K562 (cell line): ENCODE results near the gene MTHFR. TPM values are rescaled to one million over a fixed set of nuclear protein-coding genes. Genes with fewer than 3 reads are reported as not detected.

Source experiments
- ATAC-seq: fragments of 200-7000 bp; cut with Tn5 transposase; 3 replicates; pipeline ENCODE4 v1.9.1; 2020; ENCODE audit warnings: moderate library complexity
- BruUV-seq: library from RNA; stranded (reverse); fragments of 400-500 nt; replicated peaks from 2 replicates; lab custom pipeline; 2021; lab: Mats Ljungman, UMichigan
- CTCF ChIA-PET: fragments of 300-600 bp; formaldehyde crosslinking; extraction: SDS; loops from one replicate; lab custom pipeline; 2021; ENCODE audit warnings: low intra/inter-chr PET ratio; lab: Yijun Ruan, JAX
- POLR2A ChIA-PET: fragments of 300-600, 350-650 bp; sonication (Branson Sonifier 250); formaldehyde crosslinking; extraction: SDS; loops from one replicate; lab custom pipeline; 2021; ENCODE audit warnings: antibody characterized with exemption, inconsistent platforms; lab: Yijun Ruan, JAX
- DNase-seq, 4 experiments: peaks; one replicate each; pipeline versions ENCODE4 v3.0.0 to v3.0.0-alpha.2; 2011 to 2018; ENCODE audit warnings: low spot score in 3 of 4, mixed read lengths in 3 of 4; ENCODE audit errors: extremely low read depth in 1 of 4
- FAIRE-seq: peaks from 2 replicates; lab custom pipeline; 2011; peaks lifted over from hg19 to GRCh38; lab: Jason Lieb, UNC
- H2AFZ ChIP-seq: 2 replicates; pipeline ENCODE4 v1.6.0; 2011; ENCODE audit warnings: low read depth, low read length, control low read depth, inconsistent platforms
- H3K27ac ChIP-seq: fragments of 200-600 bp; 3 replicates; pipeline ENCODE4 v1.8.0; 2011; ENCODE audit warnings: low read depth, mild to moderate bottlenecking, control low read depth, inconsistent platforms, low read length, moderate library complexity, mixed read lengths; ENCODE audit errors: extremely low read depth
- H3K27me3 ChIP-seq, 2 experiments: fragments of 300-600 bp in 1 of 2; 2 replicates in 1 of 2; 3 replicates in 1 of 2; pipeline versions ENCODE4 v1.6.0 to v1.8.0; 2011; ENCODE audit warnings: inconsistent platforms in 2 of 2, low read length in 2 of 2, mild to moderate bottlenecking in 1 of 2, mixed read lengths in 1 of 2, moderate library complexity in 1 of 2; ENCODE audit not compliant: control insufficient read depth in 2 of 2, insufficient read depth in 2 of 2
- H3K36me3 ChIP-seq: fragments of 300-600 bp; 3 replicates; pipeline ENCODE4 v1.8.0; 2011; ENCODE audit warnings: mild to moderate bottlenecking, low read length, inconsistent platforms; ENCODE audit not compliant: control insufficient read depth, insufficient read depth
- H3K4me1 ChIP-seq, 2 experiments: fragments of 200-600 bp in 1 of 2; replicated peaks in 1 of 2; 2 replicates in 1 of 2; 3 replicates in 1 of 2; pipeline versions ENCODE4 v1.5.1 to v1.8.0; 2011; ENCODE audit warnings: inconsistent platforms in 2 of 2, low read length in 2 of 2, mild to moderate bottlenecking in 1 of 2, mixed read lengths in 1 of 2, moderate library complexity in 1 of 2; ENCODE audit not compliant: control insufficient read depth in 2 of 2, insufficient read depth in 2 of 2
- H3K4me2 ChIP-seq: 2 replicates; pipeline ENCODE4 v1.6.1; 2011; ENCODE audit warnings: low read length, control low read depth, inconsistent platforms, mixed read lengths; ENCODE audit not compliant: insufficient read depth
- H3K4me3 ChIP-seq: fragments of 200-600 bp; sonication (generic), shearing (Covaris generic); 2 replicates; pipeline ENCODE4 v1.5.1; 2016; ENCODE audit warnings: control low read depth, inconsistent platforms
- H3K79me2 ChIP-seq: fragments of 200-600 bp; 3 replicates; pipeline ENCODE4 v1.8.0; 2011; ENCODE audit warnings: low read length, inconsistent platforms; ENCODE audit not compliant: control insufficient read depth, insufficient read depth
- H3K9ac ChIP-seq, 2 experiments: 2 replicates each; pipeline versions ENCODE4 v1.6.0 to v1.6.1; 2011; ENCODE audit warnings: low read depth in 2 of 2, low read length in 2 of 2, control low read depth in 1 of 2, inconsistent platforms in 1 of 2, mild to moderate bottlenecking in 1 of 2, mixed read lengths in 1 of 2; ENCODE audit not compliant: insufficient read depth in 1 of 2
- H3K9me1 ChIP-seq: one replicate; pipeline ENCODE4 v1.6.0; 2011; ENCODE audit warnings: inconsistent platforms, mild to moderate bottlenecking, low read length, moderate library complexity; ENCODE audit not compliant: control insufficient read depth, insufficient read depth
- H3K9me3 ChIP-seq: replicated peaks from 2 replicates; pipeline ENCODE4 v1.5.1; 2011; ENCODE audit warnings: low read depth, low read length, inconsistent platforms; ENCODE audit not compliant: control insufficient read depth, insufficient read depth
- H4K20me1 ChIP-seq: replicated peaks from 2 replicates; pipeline ENCODE4 v1.6.1; 2011; ENCODE audit warnings: low read length, inconsistent platforms, mixed read lengths; ENCODE audit not compliant: control insufficient read depth, insufficient read depth
- ATF6 ChIP-seq: sonication (generic); formaldehyde crosslinking; IDR thresholded peaks from 2 replicates; pipeline ENCODE4 v1.4.0; 2020; ENCODE audit warnings: mild to moderate bottlenecking, missing genetic modification reagents
- BRCA1 ChIP-seq, 2 experiments: fragments of 450-650 bp in 1 of 2; sonication (generic) in 1 of 2; formaldehyde crosslinking in 1 of 2; IDR thresholded peaks; 2 replicates each; pipeline versions ENCODE4 v1.5.0 to v1.6.1; 2017 to 2020; ENCODE audit warnings: mild to moderate bottlenecking in 1 of 2, missing genetic modification reagents in 1 of 2
- CBX5 ChIP-seq: IDR thresholded peaks from 2 replicates; pipeline ENCODE4 v1.6.1; 2014; ENCODE audit warnings: low read depth, borderline replicate concordance
- ETV1 ChIP-seq: fragments of 450-650 bp; conservative IDR thresholded peaks from 2 replicates; pipeline ENCODE4 v1.6.1; 2016; ENCODE audit warnings: missing genetic modification characterization, control low read depth, low read depth, missing compliant biosample characterization
- FUS ChIP-seq: fragments of 200-400 bp; formaldehyde crosslinking; optimal IDR thresholded peaks from 2 replicates; pipeline ENCODE3; 2017; ENCODE audit warnings: low read depth, low read length
- GABPB2 ChIP-seq: fragments of 250-450 bp; sonication (Bioruptor Pico); conservative IDR thresholded peaks from 2 replicates; pipeline ENCODE4 v1.5.1; 2021; ENCODE audit warnings: mild to moderate bottlenecking
- HDAC3 ChIP-seq: fragments of 450-650 bp; IDR thresholded peaks from 2 replicates; pipeline ENCODE4 v1.6.1; 2018; ENCODE audit warnings: borderline replicate concordance, mild to moderate bottlenecking, moderate library complexity; ENCODE audit not compliant: partially characterized antibody
- IFI16 ChIP-seq: fragments of 250-450 bp; sonication (Bioruptor Pico); IDR thresholded peaks from 2 replicates; pipeline ENCODE4 v2.1.2; 2022; ENCODE audit warnings: mild to moderate bottlenecking, inconsistent platforms
- MTA2 ChIP-seq: fragments of 450-650 bp; IDR thresholded peaks from 2 replicates; pipeline ENCODE4 v1.6.1; 2016; ENCODE audit warnings: low read depth
- POLR2G ChIP-seq: fragments of 200-400 bp; formaldehyde crosslinking; IDR thresholded peaks from 2 replicates; pipeline ENCODE4 v1.6.1; 2017; ENCODE audit warnings: low read depth, mild to moderate bottlenecking, antibody characterized with exemption, low read length, moderate library complexity
- RBM22 ChIP-seq: fragments of 200-400 bp; formaldehyde crosslinking; IDR thresholded peaks from 2 replicates; pipeline ENCODE4 v1.6.1; 2018; ENCODE audit warnings: low read length, low read depth; ENCODE audit not compliant: poor library complexity, severe bottlenecking
- RBM34 ChIP-seq: fragments of 200-400 bp; formaldehyde crosslinking; IDR thresholded peaks from 2 replicates; pipeline ENCODE4 v1.6.1; 2018; ENCODE audit warnings: low read length, borderline replicate concordance; ENCODE audit not compliant: insufficient read depth
- SIX5 ChIP-seq, 2 experiments: IDR thresholded peaks; 2 replicates each; pipeline ENCODE4 v1.6.1; 2011; ENCODE audit warnings: low read length in 2 of 2, borderline replicate concordance in 1 of 2, low read depth in 1 of 2, mild to moderate bottlenecking in 1 of 2, moderate library complexity in 1 of 2; ENCODE audit not compliant: insufficient read depth in 1 of 2
- SMAD3 ChIP-seq: fragments of 450-650 bp; formaldehyde crosslinking; conservative IDR thresholded peaks from 2 replicates; pipeline ENCODE4 v1.4.0; 2020; ENCODE audit warnings: mild to moderate bottlenecking
- SUPT5H ChIP-seq: fragments of 450-650 bp; IDR thresholded peaks from 2 replicates; pipeline ENCODE4 v1.6.1; 2016
- ZBTB2 ChIP-seq: fragments of 450-650 bp; IDR thresholded peaks from 2 replicates; pipeline ENCODE4 v1.6.1; 2016; ENCODE audit warnings: antibody characterized with exemption
- ZNF133 ChIP-seq: fragments of 250-450 bp; sonication (Bioruptor Pico); IDR thresholded peaks from 2 replicates; pipeline ENCODE4 v1.4.0; 2020; ENCODE audit warnings: mild to moderate bottlenecking
- ZNF134 ChIP-seq: fragments of 250-450 bp; sonication (Bioruptor Pico); conservative IDR thresholded peaks from 2 replicates; pipeline ENCODE4 v1.4.0; 2020
- ZNF263 ChIP-seq: sonication (generic); formaldehyde crosslinking; IDR thresholded peaks from 2 replicates; pipeline ENCODE4 v1.8.0; 2022; ENCODE audit warnings: mild to moderate bottlenecking, missing genetic modification reagents, borderline replicate concordance
- ZNF511 ChIP-seq: sonication (generic); formaldehyde crosslinking; IDR thresholded peaks from 2 replicates; pipeline ENCODE4 v1.8.0; 2022; ENCODE audit warnings: mild to moderate bottlenecking, missing genetic modification reagents
- WGBS: fragments of 100-300 bp; shearing (Covaris generic); methylation state at CpG from one replicate; pipeline ENCODE4 v1.1.6; 2016; ENCODE audit warnings: low coverage, mixed read lengths; ENCODE audit not compliant: insufficient coverage; ENCODE audit errors: missing lambda C conversion rate; 5-methylcytosine and 5-hydroxymethylcytosine counted together
- in situ Hi-C: fragments of 300-500 bp; cut with MboI; formaldehyde crosslinking; loops from 4 replicates; pipeline ENCODE4 v1.15.0; 2018; ENCODE audit warnings: inconsistent platforms, mixed read lengths
- intact Hi-C: fragments of 100-400 bp; cut with micrococcal nuclease; formaldehyde crosslinking; loops from 2 replicates; pipeline ENCODE4 v1.14.2; 2022
- polyA plus RNA-seq, 8 experiments: library from polyadenylated mRNA; depleted of rRNA in 4 of 8; stranded (reverse) in 5 of 8; unstranded in 3 of 8; fragments of >200 nt; fragmentation: Nextera tagmentation in 2 of 8; fragmentation: Illumina TruSeq in 1 of 8; extraction: Ambion mirVana in 2 of 8; extraction: Trizol in 1 of 8; gene quantifications; 2 replicates each; pipeline versions ENCODE4 v1.2.1 to v1.2.3, GENCODE V29; 2011 to 2014; ENCODE audit warnings: inconsistent platforms in 1 of 8, missing spikeins in 1 of 8
- total RNA-seq, 7 experiments: library from RNA; depleted of rRNA in 6 of 7; stranded (reverse); fragments of >200 nt in 6 of 7; fragmentation: Illumina TruSeq in 2 of 7; extraction: Trizol in 2 of 7; gene quantifications; 2 replicates each; pipeline versions ENCODE4 v1.2.1 to v1.2.3, GENCODE V29; 2011 to 2021; ENCODE audit warnings: low replicate concordance in 1 of 7

The MTHFR gene
- total and polyA plus RNA-seq, 9 of the 15 experiments (the other 6 are each of a cell fraction or from before 2014, with no cell fraction given) = 5.0 to 104 (median 62.6) TPM

GRCh38 chr1:11788549-11789053, 17.2 kb downstream of the MTHFR start:
- 90% methylated on average over 14 of the region's 14 CpGs for WGBS
- H3K4me1 ChIP-seq = peaks cover 72 to 90% of the 10 kb centered on the region in 2 experiments
- TF ChIP-seq ZNF133 (CRISPR knock-in tag) (no peak), SMAD3 (CRISPR knock-in tag) (no peak), IFI16 (CRISPR knock-in tag) (no peak), ETV1 (tag) (0 out of 2 replicates have a peak, but pooled peaks have one; percentile 26), MTA2 (no peak), CBX5 (no peak), GABPB2 (CRISPR knock-in tag) (no peak), ZBTB2 (no peak), HDAC3 (no peak), RBM34 (no peak), RBM22 (peak; percentile 79), ZNF511 (CRISPR knock-in tag) (no peak), ZNF263 (CRISPR knock-in tag) (no peak), FUS (no peak), BRCA1 (IDR thresholded peaks at IDR 0.05) (no peak), BRCA1 (CRISPR knock-in tag; IDR thresholded peaks at IDR 0.05) (no peak), SIX5 (IDR thresholded peaks at IDR 0.05; ENCODE audit: borderline replicate concordance in 1 of 2, insufficient read depth in 1 of 2, low read depth in 1 of 2, low read length in 2 of 2) (no peak), POLR2G (peak; percentile 58), SUPT5H (0 out of 2 replicates have a peak, but pooled peaks have one; percentile 5), ATF6 (CRISPR knock-in tag) (no peak), ZNF134 (CRISPR knock-in tag) (peak; percentile 71; the same call in 1 of the 2 replicates)

More at GRCh38 chr1:11788549-11789053, 17.2 kb downstream of the MTHFR start:
- no peak for ATAC-seq
- Histone ChIP-seq H3K9ac (peak overlapping the region in 1 of 2 experiments; percentile 85; a peak in 2 of 4 replicates), H3K27me3 (no peaks in the 10 kb centered on the region), H2AFZ (no peak overlapping the region), H4K20me1 (no peaks in the 10 kb centered on the region), H3K79me2 (peaks cover 9% of the 10 kb centered on the region; the same call in 2 of the 3 replicates), H3K36me3 (peaks cover 59% of the 10 kb centered on the region), H3K9me1 (no peaks in the 10 kb centered on the region), H3K27ac (no peak overlapping the region), H3K4me3 (no peak overlapping the region), H3K4me2 (no peak overlapping the region), H3K9me3 (no peaks in the 10 kb centered on the region)
- in situ Hi-C loops (no loop called here), intact Hi-C loops (no loop called here)
- ChIA-PET POLR2A (interaction anchor here (0.5 to 7.6 kb wide), 14 partner anchors 8 to 941 kb away, joined by 3 to 115 read pairs (median 4); partner anchors contain the start of genes C1orf167, CLCN6 and MTHFR), CTCF (no interaction called here)
- no TSS peak for BruUV-seq
- FAIRE-seq = no peak
- DNase-seq = peak in 1 of 4 experiments; percentile 7
